GM12801 (cell line): Measurements from ENCODE around the gene GPR180.

Experiments
- TF ChIP-seq, protein P1 (sequence below): IDR thresholded peaks from one replicate; pipeline ENCODE4 v1.5.1; 2011; ENCODE audit warnings: control low read depth; ENCODE audit not compliant: insufficient read length; ENCODE audit errors: extremely low read depth

Gene GPR180

GRCh38 chr13:94632226-94632980 lies 30.7 kb downstream of the GPR180 start:
- TF ChIP-seq, protein P1, sequence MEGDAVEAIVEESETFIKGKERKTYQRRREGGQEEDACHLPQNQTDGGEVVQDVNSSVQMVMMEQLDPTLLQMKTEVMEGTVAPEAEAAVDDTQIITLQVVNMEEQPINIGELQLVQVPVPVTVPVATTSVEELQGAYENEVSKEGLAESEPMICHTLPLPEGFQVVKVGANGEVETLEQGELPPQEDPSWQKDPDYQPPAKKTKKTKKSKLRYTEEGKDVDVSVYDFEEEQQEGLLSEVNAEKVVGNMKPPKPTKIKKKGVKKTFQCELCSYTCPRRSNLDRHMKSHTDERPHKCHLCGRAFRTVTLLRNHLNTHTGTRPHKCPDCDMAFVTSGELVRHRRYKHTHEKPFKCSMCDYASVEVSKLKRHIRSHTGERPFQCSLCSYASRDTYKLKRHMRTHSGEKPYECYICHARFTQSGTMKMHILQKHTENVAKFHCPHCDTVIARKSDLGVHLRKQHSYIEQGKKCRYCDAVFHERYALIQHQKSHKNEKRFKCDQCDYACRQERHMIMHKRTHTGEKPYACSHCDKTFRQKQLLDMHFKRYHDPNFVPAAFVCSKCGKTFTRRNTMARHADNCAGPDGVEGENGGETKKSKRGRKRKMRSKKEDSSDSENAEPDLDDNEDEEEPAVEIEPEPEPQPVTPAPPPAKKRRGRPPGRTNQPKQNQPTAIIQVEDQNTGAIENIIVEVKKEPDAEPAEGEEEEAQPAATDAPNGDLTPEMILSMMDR: no peak

DNA sequence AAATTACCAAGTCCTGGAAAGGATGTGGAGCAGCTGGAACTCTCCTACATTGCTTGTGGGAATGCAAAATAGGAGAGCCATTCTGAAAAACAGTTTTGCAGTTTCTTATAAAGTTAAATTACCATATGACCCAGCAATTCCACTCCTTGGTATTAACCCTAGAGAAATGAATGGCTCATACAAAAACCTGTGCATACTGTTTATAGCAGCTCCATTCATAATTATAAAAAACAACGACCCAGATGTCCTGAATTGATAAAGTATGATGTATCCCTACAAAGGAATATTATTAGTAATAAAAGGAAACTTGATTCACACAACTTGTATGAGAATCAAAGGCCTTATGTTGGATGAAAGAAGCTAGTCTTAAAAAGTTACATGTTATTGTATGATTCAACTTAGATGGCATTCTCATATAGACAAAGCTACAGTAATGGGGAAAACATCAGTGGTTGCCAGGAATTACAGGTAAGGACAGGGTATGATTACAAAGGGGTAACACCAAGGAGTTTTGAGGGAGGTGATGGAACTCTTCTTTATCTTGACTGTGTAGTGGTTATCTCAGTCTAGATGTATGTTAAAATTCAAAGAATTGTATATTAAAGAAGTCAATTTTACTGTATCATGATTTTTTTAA lies 35.4 kb downstream of the GPR180 start:
- TF ChIP-seq, protein P1: no peak

DNA sequence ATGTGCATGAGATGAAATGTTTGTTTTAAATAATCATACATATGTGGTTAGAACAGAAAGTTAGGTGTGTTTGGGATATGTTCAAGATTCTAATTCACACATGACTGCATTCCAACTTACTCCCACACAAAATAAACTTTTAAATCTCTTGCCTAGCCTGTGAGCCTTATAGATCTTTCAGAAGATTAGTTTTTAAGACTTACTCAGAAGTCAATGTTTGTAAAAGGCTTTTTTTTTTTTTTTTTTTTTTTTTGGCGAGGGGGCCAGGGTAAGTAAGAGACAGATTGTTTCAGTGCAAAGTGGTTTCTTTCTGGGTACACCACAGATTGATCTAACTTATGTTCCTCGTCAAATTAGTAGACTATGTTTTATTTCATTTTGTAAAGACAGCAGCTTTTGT lies 39.1 kb downstream of the GPR180 start:
- TF ChIP-seq, protein P1: no peak

- TF ChIP-seq, protein P1: no peak
Observed at GRCh38 chr13:94641409-94641941, 39.8 kb downstream of the GPR180 start.

DNA sequence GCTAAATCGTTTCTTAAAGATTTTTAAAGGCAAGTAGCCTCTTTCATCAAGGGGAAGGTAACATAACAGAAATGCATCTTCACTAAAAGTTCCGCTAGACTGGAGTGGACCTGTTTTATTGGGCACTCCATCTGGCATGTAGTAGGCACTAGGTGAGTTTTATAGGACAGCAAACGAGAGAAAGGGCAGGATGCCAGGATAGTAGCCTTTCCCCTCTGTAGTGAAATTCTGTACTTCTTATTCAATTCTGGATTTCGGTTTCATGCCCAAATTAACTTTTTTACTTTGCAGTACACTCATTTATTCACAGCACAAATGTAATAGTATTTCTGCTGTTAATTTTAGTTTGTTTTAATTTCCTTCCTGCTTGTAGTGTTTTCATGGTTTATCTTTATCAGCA lies 45.2 kb downstream of the GPR180 start:
- TF ChIP-seq, protein P1: no peak

DNA sequence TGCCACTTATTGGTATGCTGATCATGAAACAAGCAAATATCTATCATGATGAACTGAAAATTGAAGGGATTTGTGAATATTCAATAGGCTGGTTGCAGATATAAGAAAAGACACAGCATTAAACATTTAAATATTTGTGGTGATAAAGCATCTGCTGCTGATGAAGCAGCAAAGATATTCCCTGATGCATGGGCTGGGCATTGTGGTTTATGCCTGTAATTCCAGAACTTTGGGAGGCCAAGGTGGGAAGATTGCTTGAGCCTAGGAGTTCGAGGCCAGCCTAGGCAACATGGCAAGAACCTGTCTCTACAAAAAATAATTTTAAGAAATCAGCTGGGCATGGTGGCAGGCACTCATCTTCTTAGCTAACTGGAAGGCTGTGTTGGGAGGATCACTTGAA lies 54.5 kb downstream of the GPR180 start:
- TF ChIP-seq, protein P1: no peak

DNA sequence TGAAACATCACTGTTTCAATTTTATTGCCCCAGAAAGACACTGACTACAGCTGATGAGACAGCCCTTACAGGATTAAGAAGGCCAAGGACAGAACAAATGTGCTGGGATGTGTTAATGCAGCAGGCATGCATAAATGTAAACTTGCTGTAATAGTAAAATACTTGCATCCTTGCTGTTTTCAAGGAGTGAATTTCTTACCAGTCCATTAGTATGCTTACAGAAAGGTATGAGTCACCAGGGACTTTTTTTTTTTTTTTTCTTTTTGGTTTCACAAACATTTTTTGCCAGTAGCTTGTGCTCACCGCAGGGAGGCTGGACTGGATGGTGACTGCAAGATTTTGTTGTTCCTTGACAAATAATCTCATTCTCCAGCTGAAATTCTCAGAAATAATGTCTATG lies 55.1 kb downstream of the GPR180 start:
- TF ChIP-seq, protein P1: no peak
